HS-27A (cell line): ENCODE results near the gene EGFL6.
A peak's percentile ranks its signal among the peaks of the same experiment; 100 is the strongest.

ENCODE experiments used
- DNase-seq: peaks from one replicate; pipeline ENCODE4 v3.0.0-alpha.2; 2012; ENCODE audit warnings: low read depth, missing footprints

EGFL6 gene

GRCh38 chrX:13569479-13570260, at the start of gene EGFL6:
EGFL6 (plus strand) TSS chrX:13569601; CDS start chrX:13569862, 261 bp downstream.
- DNase-seq = no peak

DNA sequence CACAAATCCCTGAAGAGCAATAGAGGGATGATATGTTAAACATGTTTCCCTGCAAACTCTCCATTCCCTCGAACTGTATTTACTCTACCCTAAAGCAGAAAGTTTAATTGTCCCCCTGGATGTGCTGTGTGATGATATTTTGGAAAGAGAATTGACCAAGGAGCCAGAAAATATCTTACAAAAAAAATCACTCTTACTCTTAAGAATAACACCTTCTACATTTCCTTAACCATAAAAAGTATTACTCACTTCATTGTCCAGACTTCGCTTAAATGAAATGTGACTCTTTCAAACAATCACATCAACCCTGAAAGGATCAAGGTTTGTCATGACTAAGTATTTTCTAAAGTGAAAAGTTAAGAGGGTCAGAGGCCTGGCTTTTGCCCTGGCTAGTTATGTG, 49.0 kb upstream of the EGFL6 start:
- DNase-seq = no peak

DNA sequence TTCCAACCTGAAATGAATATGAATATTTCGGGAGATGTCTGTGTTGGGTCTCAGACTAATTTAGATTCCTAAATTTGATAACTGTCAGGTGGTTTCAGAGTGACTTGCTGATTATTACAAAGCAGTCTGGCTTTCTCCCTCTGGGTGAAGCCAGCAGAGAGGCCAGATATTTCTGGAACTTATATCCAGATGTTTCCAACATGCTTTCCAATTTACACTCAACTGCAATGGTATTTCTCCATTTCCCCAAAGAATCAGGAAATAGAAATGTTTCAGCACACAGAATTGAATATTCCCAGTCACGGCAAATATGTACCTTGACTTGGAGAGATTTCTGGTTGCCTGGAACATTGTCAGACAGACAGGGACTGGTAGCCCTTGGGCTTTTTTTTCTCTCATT, 48.5 kb upstream of the EGFL6 start:
- no peak for DNase-seq

GRCh38 chrX:13522811-13523210, 46.6 kb upstream of the EGFL6 start:
- DNase-seq = no peak

DNA sequence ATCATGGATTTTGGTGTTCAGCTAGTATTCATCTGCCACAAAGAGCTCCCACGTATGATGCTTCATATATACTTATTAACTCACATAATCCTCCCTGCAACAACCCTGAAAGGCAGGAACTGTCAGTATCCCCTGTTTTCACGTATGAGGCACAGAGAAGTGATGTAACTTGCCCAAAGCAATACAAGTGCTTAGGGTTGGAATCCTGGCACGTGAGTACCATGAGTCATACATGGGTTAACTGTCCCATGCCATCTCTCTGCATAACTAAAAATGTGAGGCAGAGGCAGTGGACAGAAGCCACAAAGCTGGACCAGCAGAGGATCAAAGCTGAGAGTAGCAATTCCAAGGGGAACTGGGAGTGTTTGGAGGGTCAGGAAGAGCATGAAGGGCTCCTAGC, 35.7 kb upstream of the EGFL6 start:
- peak; percentile 15 for DNase-seq

DNA sequence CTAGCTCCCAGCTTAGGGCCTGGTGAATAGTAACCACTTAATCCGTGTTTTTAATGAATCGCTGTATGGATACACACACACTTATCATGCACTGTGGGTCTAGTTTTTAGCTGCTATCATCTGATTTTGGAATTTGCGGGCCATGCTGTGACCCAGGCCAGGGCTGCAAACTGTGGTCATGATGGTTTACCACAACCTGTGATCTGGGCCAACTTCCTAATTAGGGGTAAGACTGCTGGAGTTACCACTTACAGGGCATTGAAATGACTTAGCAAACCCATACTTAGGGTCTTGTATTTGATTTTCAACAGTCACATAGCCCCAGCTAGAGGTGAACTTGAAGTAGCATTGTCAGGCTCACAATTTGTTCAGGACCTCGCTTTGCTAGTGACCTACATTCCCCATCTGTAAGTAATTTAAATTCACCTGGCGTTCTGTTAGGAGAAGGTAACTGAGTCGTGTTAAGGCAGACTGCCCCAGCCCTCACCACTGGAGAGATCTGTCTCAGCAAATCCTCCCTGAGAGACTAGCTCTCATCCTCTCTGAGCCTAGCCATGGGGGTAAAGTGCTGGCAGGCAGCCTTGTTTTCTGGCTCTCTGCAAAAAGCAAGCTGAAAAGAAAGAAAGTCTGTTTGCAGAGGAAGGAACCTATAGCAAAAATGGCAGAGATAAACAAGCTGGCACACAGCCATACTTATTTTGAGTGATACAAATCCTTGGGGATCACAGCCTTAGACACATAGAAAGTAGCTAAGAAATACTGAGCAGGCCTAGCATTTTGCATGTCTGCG, 33.8 kb upstream of the EGFL6 start:
- no peak for DNase-seq

GRCh38 chrX:13536551-13536950, 32.9 kb upstream of the EGFL6 start:
- DNase-seq = no peak

- no peak for DNase-seq
Observed at GRCh38 chrX:13538414-13538813, 31.0 kb upstream of the EGFL6 start.

- DNase-seq = no peak
Observed at GRCh38 chrX:13540602-13541001, 28.8 kb upstream of the EGFL6 start.

GRCh38 chrX:13545726-13546125, 23.7 kb upstream of the EGFL6 start:
- DNase-seq = no peak

DNA sequence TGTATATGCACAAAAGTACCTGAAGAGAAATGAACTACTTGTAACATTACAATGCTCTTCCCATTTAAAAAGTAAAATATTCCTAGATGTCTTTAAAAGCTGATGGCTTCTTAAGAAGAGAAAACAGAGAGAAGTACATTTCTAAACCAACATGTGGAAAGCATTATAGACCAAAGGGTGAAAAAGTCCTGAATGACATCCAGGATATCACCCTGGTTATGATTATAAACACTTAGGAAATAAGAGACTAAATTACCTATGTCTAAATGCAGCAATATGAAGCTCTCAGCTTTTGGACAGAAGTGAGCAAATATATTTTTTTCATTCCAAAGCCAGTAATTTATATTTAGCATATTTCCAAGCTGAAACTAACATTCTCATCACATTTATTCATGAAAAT, 21.7 kb upstream of the EGFL6 start:
- DNase-seq = no peak

- DNase-seq = no peak
Observed at GRCh38 chrX:13550346-13550745, 19.1 kb upstream of the EGFL6 start.

- DNase-seq = no peak
Observed at GRCh38 chrX:13551610-13552009, 17.8 kb upstream of the EGFL6 start.

DNA sequence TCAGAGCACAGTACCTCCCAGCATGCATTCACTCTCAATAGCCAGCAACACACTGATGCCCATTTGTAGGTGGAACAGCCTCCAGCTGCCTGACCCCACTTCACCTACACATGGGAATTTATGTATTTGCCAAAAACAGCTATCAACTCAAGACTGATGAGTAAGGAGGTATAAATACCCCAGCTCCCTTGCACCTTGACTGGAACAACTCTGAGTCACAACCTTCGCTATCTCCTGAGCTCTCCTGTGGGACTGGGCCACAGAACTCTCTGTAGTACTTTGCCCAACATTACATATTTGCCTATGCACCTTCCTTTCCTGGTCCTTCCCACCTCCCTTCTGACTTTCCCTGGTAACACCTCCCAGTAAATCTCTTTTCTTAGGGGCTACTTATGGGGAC, 16.5 kb upstream of the EGFL6 start:
- no peak for DNase-seq

DNA sequence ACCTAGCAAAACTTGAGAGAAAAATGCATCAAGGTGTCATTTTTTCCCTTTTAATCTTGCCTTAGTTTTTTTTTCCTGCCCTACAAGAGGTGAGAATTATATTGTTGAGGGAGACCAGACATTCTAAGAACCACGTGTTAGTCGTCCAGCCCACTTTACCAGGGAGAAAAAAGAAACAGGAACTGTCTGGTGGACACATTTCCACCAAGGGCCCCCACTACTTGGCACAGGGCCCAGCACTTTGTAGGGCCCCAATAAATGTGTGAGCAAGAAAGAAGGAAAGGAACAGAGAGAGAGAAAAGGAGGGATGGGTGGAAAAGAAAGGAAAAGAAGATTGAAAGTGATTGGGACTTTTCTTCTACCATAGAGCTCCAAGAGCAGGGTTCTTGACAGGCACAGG, 3.9 kb upstream of the EGFL6 start:
- DNase-seq = no peak

- no peak for DNase-seq
Observed at GRCh38 chrX:13570261-13570605, 832 bp downstream of the EGFL6 start.

GRCh38 chrX:13571136-13571535, 1.7 kb downstream of the EGFL6 start:
- no peak for DNase-seq

GRCh38 chrX:13574600-13574999, 5.2 kb downstream of the EGFL6 start:
- DNase-seq = no peak

- no peak for DNase-seq
Observed at GRCh38 chrX:13579661-13580060, 10.3 kb downstream of the EGFL6 start.

DNA sequence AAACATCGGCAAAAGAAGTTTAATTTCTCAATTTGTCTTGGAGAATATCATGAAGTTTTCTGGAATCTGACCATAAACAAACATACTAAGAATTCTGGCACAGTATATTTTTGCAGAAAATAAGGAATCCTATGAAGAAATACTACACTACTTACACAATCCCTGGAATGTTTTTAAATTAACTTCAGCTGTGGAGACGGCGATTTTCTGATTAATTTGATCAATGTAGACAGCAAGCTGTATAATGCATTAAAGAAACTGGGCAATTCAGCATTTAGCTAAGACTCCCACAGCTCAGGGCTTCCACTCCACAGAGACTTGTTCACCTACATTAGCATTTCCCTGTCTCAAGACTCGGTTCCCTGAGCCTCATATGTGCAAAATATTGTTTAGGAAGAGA, 12.2 kb downstream of the EGFL6 start:
- no peak for DNase-seq

DNA sequence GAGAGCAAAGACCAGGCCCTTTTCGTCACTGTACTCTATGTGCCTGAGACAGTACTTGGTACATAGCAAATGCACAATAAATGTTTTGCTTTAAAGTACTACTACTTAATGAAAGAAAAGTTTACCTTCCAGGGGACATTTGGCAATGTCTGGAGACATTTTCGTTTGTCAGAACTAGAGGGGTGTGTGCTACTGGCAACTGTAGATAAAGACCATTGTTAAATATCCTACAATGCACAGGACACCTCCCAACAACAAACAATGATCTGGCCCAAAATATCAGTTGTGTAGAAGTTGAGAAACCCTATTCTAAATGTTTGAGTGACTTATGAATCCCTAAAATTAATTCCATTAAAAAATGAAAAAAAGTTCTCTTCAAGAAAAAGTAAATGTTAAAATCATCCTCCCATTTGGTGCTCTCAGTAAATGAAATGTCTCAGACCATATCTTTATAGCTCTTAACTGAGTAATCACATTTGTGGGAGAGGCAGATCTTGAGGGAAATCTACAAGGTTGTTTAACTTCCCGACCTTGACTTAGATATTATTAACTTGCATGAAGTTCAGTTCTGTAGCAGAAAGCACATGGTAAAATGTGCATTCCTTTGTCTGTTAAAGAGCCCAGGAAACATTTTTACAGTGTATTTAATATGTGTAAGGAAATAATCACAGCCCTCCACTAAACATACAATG, 18.5 kb downstream of the EGFL6 start:
- no peak for DNase-seq

- DNase-seq = no peak
Observed at GRCh38 chrX:13590207-13590606, 20.8 kb downstream of the EGFL6 start.

DNA sequence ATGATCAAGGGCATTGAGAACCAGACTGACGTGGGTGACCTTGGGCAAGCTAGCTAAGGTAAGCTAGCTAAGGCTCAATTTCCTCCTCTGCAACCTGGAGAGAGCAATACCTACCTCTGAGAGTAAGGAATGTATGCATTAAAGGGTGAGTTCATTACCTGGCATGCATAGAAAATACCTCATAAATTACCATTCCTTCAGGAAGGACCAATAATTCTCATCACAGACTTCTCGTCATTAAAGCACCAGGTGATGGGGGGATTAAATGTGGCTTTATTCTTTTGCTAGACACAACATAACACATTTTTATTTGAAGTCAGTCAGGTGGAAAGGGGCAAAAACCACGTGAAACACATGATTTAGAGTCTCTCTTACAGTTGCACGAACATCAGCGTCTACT, 21.5 kb downstream of the EGFL6 start:
- DNase-seq = no peak
